Activated CD8-positive, alpha-beta memory T cell treated with anti-CD3 and anti-CD28 coated beads, Interleukin-2, amount 50 U/mL, for 4 hours (primary cell): ENCODE results near the gene RBM38.
A peak's percentile ranks its signal among the peaks of the same experiment; 100 is the strongest.
"Not testable (repeated sequence)": the region's sequence is repeated elsewhere in the genome, so short reads cannot be mapped to it uniquely, and the experiment has no call there.

Experiments used
- DNase-seq: peaks from one replicate; pipeline ENCODE4 v3.0.0-alpha.2; 2020

The RBM38 gene

GRCh38 chr20:57390604-57391438 lies at the start of gene RBM38:
RBM38 (plus strand) TSS chr20:57391396; CDS start chr20:57391582, 186 bp downstream.
- DNase-seq, result peak; percentile 77

- no peak for DNase-seq
These were observed 49.5 kb upstream of the RBM38 start for GRCh38 chr20:57341663-57342062.

- DNase-seq, result no peak
These were observed 48.4 kb upstream of the RBM38 start for GRCh38 chr20:57342829-57343228.

GRCh38 chr20:57346477-57346876 lies 44.7 kb upstream of the RBM38 start:
- peak; percentile 65 for DNase-seq

- no peak for DNase-seq
These were observed 43.8 kb upstream of the RBM38 start for GRCh38 chr20:57347393-57347792.

GRCh38 chr20:57348200-57348921 lies 42.8 kb upstream of the RBM38 start:
- DNase-seq, result not testable (repeated sequence)

- not testable (repeated sequence) for DNase-seq
These were observed 42.1 kb upstream of the RBM38 start for GRCh38 chr20:57348922-57349574.

- DNase-seq, result no peak
These were observed 41.0 kb upstream of the RBM38 start for GRCh38 chr20:57350081-57350710.

GRCh38 chr20:57350726-57351041 lies 40.5 kb upstream of the RBM38 start:
- not testable (repeated sequence) for DNase-seq

- peak; percentile 84 for DNase-seq
These were observed 40.0 kb upstream of the RBM38 start, which contains the start of gene RAE1 for GRCh38 chr20:57351042-57351783. RAE1 (plus strand) TSS chr20:57351255; CDS start chr20:57354039, 2,784 bp downstream.

GRCh38 chr20:57352305-57352704 lies 38.9 kb upstream of the RBM38 start:
- no peak for DNase-seq

- no peak for DNase-seq
These were observed 37.8 kb upstream of the RBM38 start for GRCh38 chr20:57353351-57353750.

GRCh38 chr20:57361517-57361916 lies 29.7 kb upstream of the RBM38 start:
- no peak for DNase-seq

- DNase-seq, result no peak
These were observed 26.7 kb upstream of the RBM38 start for GRCh38 chr20:57364451-57364850.

GRCh38 chr20:57369596-57369995 lies 21.6 kb upstream of the RBM38 start:
- DNase-seq, result no peak

- DNase-seq, result no peak
These were observed 20.9 kb upstream of the RBM38 start for GRCh38 chr20:57370316-57370715.

GRCh38 chr20:57371363-57371762 lies 19.8 kb upstream of the RBM38 start:
- DNase-seq, result no peak

- no peak for DNase-seq
These were observed 19.0 kb upstream of the RBM38 start for GRCh38 chr20:57372157-57372556.

GRCh38 chr20:57372581-57373350 lies 18.4 kb upstream of the RBM38 start:
- DNase-seq, result no peak

GRCh38 chr20:57374343-57374930 lies 16.8 kb upstream of the RBM38 start:
- no peak for DNase-seq
